Activated T-cell treated with anti-CD3 and anti-CD28 coated beads for 24 hours (primary cell): ENCODE results near the gene CDX2.
"Not testable (repeated sequence)": the region's sequence is repeated elsewhere in the genome, so short reads cannot be mapped to it uniquely, and the experiment has no call there.

Source experiments
- DNase-seq: peaks from one replicate; pipeline ENCODE4 v3.0.0-alpha.2; 2020; ENCODE audit warnings: low read depth

CDX2 gene

GRCh38 chr13:27964741-27965323, 4.3 kb downstream of the CDX2 start:
- no peak for DNase-seq

GRCh38 chr13:27964206-27964605, 4.9 kb downstream of the CDX2 start:
- not testable (repeated sequence) for DNase-seq

GRCh38 chr13:27963491-27963890, 5.6 kb downstream of the CDX2 start:
- no peak for DNase-seq

- no peak for DNase-seq
These were observed 6.1 kb downstream of the CDX2 start for GRCh38 chr13:27962982-27963381.

GRCh38 chr13:27962128-27962841, 6.8 kb downstream of the CDX2 start:
- no peak for DNase-seq

GRCh38 chr13:27961227-27962085, 7.7 kb downstream of the CDX2 start:
- DNase-seq = no peak

- DNase-seq = no peak
These were observed 8.5 kb downstream of the CDX2 start for GRCh38 chr13:27960362-27961226.

GRCh38 chr13:27959976-27960361, 9.1 kb downstream of the CDX2 start:
- DNase-seq = no peak

- DNase-seq = no peak
These were observed 12.4 kb downstream of the CDX2 start for GRCh38 chr13:27956576-27957300.

GRCh38 chr13:27955014-27955591, 14.0 kb downstream of the CDX2 start:
- DNase-seq = no peak

GRCh38 chr13:27954406-27954851, 14.7 kb downstream of the CDX2 start:
- DNase-seq = no peak

GRCh38 chr13:27953676-27954405, 15.3 kb downstream of the CDX2 start:
- peak; percentile 64 for DNase-seq

GRCh38 chr13:27952876-27953675, 16.0 kb downstream of the CDX2 start:
- DNase-seq = no peak

- no peak for DNase-seq
These were observed 26.1 kb downstream of the CDX2 start for GRCh38 chr13:27942972-27943371.

GRCh38 chr13:27933580-27934328, 35.4 kb downstream of the CDX2 start:
- no peak for DNase-seq

- no peak for DNase-seq
These were observed 36.0 kb downstream of the CDX2 start for GRCh38 chr13:27933118-27933517.

- no peak for DNase-seq
These were observed 39.2 kb downstream of the CDX2 start for GRCh38 chr13:27929868-27930267.
